ENCODE measurements around the gene GPRC5C.

The GPRC5C gene

DNA sequence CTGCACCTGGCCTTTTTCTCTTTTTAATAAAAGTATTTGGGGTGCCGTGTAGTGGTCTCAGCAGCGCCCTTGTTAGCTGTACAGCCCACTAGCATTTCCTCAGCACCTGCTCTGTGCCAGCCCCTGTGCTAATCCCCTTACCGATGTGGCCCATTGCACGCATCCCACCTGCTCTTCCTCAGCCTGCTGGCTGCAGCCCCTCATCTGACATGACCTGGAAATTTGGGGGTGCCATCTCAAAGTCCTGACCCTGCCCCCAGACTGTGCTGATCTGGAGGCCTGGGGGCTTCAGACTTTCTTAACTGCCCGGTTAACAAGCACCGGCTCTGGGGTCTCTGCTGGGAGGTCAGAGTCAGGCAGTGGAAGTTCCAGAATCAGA is 10.4 kb downstream of the GPRC5C start (continued):
- TF ChIP-seq TOX (CRISPR knock-in tag; IDR thresholded peaks at IDR 0.05; ENCODE audit: borderline replicate concordance): no peak
- no peak for TF ChIP-seq ZFP30 (CRISPR knock-in tag; IDR thresholded peaks at IDR 0.05)
- TF ChIP-seq ZNF565 (CRISPR knock-in tag; conservative IDR thresholded peaks at IDR 0.05; ENCODE audit: low read depth): no peak
- no peak for TF ChIP-seq ISL1 (CRISPR knock-in tag; IDR thresholded peaks at IDR 0.05)
- TF ChIP-seq ZC3H10 (CRISPR knock-in tag; IDR thresholded peaks at IDR 0.05): no peak
- no peak for TF ChIP-seq ZFP3 (CRISPR knock-in tag; IDR thresholded peaks at IDR 0.05)
- no peak for TF ChIP-seq ESRRG (CRISPR knock-in tag; IDR thresholded peaks at IDR 0.05)
- TF ChIP-seq ZNF8 (CRISPR knock-in tag; IDR thresholded peaks at IDR 0.05): no peak
- no peak for TF ChIP-seq BACH2 (CRISPR knock-in tag; IDR thresholded peaks at IDR 0.05; ENCODE audit: borderline replicate concordance)
- TF ChIP-seq PPARA (CRISPR knock-in tag; IDR thresholded peaks at IDR 0.05; ENCODE audit: borderline replicate concordance): no peak
- TF ChIP-seq, protein P1, sequence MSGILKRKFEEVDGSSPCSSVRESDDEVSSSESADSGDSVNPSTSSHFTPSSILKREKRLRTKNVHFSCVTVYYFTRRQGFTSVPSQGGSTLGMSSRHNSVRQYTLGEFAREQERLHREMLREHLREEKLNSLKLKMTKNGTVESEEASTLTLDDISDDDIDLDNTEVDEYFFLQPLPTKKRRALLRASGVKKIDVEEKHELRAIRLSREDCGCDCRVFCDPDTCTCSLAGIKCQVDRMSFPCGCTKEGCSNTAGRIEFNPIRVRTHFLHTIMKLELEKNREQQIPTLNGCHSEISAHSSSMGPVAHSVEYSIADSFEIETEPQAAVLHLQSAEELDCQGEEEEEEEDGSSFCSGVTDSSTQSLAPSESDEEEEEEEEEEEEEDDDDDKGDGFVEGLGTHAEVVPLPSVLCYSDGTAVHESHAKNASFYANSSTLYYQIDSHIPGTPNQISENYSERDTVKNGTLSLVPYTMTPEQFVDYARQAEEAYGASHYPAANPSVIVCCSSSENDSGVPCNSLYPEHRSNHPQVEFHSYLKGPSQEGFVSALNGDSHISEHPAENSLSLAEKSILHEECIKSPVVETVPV (CRISPR knock-in tag; IDR thresholded peaks at IDR 0.05): no peak
- TF ChIP-seq GLIS3 (CRISPR knock-in tag; IDR thresholded peaks at IDR 0.05): no peak

DNA sequence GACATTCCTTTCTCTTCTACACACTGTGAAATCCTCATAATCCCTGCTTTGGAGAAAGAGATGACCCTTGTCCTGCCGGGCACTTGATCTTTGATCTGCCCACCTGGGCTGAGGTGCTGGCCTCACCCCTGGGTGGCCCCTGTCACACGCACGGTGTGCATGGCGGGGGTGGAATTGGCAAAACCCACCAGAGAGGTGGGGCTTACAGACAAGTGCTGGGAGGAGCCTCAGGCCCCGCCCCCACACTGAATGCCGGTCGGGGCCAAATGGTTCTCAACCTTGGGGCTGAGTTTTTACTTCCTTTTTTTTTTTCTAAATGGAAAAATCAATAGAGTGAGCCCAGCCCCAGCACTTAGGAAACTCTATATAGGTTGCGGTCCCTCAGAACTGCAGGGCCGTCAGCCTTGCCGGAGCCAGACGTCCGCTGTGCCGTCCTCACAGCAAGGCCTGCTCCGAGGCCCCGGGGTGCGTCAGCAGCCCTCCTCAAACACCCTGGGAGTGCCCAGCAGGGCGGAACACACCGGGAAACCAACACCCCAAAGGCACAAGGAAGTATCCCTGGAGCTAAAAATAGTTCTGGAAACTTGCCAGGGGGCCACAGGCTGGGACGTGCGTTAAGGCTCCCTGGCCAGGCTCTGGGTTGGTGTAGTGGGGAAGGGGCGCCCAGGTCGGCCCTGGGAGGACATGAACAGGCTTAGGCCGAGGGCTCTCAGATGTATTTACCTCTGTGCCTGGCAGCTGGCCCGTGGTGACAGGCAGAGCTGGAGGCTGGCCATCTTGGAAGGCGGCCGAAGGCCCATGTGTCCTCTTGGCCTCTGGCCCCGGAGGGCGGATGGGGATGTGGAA is 11.0 kb downstream of the GPRC5C start:
- ATAC-seq: no peak
- TF ChIP-seq ISL1 (CRISPR knock-in tag; IDR thresholded peaks at IDR 0.05) (no peak), TOX (CRISPR knock-in tag; IDR thresholded peaks at IDR 0.05; ENCODE audit: borderline replicate concordance) (no peak), PPARA (CRISPR knock-in tag; IDR thresholded peaks at IDR 0.05; ENCODE audit: borderline replicate concordance) (no peak), RARB (CRISPR knock-in tag; IDR thresholded peaks at IDR 0.05) (no peak), ZFP3 (CRISPR knock-in tag; IDR thresholded peaks at IDR 0.05) (no peak), ZFP30 (CRISPR knock-in tag; IDR thresholded peaks at IDR 0.05) (no peak)
- TF ChIP-seq, protein P2, sequence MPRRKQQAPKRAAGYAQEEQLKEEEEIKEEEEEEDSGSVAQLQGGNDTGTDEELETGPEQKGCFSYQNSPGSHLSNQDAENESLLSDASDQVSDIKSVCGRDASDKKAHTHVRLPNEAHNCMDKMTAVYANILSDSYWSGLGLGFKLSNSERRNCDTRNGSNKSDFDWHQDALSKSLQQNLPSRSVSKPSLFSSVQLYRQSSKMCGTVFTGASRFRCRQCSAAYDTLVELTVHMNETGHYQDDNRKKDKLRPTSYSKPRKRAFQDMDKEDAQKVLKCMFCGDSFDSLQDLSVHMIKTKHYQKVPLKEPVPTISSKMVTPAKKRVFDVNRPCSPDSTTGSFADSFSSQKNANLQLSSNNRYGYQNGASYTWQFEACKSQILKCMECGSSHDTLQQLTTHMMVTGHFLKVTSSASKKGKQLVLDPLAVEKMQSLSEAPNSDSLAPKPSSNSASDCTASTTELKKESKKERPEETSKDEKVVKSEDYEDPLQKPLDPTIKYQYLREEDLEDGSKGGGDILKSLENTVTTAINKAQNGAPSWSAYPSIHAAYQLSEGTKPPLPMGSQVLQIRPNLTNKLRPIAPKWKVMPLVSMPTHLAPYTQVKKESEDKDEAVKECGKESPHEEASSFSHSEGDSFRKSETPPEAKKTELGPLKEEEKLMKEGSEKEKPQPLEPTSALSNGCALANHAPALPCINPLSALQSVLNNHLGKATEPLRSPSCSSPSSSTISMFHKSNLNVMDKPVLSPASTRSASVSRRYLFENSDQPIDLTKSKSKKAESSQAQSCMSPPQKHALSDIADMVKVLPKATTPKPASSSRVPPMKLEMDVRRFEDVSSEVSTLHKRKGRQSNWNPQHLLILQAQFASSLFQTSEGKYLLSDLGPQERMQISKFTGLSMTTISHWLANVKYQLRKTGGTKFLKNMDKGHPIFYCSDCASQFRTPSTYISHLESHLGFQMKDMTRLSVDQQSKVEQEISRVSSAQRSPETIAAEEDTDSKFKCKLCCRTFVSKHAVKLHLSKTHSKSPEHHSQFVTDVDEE (CRISPR knock-in tag; IDR thresholded peaks at IDR 0.05): no peak

DNA sequence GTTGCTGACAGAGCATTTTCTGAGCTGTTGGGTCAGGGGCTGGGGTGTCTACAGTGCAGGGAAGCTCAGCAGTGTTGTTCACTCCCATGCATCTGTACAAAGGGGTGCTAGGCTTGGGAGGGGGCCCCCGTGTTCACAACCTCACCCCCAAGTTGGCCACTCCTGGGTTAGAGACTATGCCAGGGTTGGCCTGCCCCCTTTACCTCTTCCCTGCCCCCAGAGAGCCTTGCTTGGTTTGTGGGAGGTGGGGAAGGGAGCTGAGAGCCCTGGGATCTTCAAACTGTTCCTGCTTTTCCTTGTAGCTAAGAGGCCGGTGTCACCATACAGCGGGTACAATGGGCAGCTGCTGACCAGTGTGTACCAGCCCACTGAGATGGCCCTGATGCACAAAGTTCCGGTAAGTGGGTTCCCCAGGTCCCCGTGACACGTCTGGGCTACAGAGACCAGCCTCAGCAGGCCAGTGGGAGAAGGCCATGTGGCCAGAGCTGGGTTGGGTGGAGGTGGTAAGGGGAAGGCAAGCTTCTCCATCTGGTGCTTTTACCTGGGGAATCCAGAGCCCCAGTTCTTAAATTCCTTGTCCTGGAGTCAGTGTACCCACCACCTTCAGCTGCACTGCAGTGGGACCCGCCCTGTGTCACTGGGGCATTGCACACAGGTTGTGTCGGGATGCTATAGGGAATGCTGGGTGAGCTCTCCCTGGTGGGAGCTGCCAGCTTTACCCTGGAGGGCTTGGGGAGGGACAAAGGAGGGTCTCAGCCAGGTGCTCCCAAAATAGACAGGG is 11.8 kb downstream of the GPRC5C start:
- ATAC-seq: no peak
- TF ChIP-seq ZFP30 (CRISPR knock-in tag; IDR thresholded peaks at IDR 0.05): no peak

DNA sequence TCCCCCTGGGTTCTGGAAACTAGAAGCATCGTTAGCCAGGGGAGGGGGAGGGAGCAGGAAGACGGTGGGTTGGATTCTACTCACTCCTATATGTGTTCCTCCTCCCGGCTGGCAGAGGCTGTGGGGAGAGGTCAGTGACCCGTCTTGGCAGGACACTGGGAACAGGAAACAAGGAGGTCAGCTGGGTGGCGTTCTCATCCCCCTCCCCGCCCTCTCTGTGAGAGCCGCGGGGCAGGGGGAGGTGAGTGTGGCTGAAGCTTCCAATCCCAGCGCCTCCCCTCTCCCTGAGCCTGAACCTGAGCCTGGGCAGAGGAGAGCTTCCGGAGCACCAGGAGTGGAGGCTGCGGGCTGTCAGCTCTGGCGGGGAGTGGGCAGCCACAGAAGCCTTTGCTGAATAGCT is 12.5 kb downstream of the GPRC5C start:
- ATAC-seq: no peak

DNA sequence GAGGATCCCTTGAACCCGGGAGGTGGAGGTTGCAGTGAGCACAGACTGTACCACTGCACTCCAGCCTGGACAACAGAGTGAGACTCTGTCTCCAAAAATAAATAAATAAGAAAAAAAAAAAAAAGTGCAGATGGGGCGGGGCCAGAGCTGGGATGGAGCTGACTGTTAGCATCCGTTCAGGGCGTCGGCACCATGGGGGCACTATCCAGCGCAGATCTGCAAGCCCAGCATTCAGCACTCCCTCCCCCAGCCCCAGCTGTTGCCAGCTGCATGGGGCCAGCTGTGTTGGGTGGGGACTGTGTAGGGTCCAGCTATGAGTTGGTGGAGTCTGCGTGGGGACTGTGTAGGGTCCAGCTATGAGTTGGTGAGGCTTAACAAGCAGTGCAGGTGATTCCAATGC is 13.3 kb downstream of the GPRC5C start:
- ATAC-seq: no peak
- TF ChIP-seq, protein P3, sequence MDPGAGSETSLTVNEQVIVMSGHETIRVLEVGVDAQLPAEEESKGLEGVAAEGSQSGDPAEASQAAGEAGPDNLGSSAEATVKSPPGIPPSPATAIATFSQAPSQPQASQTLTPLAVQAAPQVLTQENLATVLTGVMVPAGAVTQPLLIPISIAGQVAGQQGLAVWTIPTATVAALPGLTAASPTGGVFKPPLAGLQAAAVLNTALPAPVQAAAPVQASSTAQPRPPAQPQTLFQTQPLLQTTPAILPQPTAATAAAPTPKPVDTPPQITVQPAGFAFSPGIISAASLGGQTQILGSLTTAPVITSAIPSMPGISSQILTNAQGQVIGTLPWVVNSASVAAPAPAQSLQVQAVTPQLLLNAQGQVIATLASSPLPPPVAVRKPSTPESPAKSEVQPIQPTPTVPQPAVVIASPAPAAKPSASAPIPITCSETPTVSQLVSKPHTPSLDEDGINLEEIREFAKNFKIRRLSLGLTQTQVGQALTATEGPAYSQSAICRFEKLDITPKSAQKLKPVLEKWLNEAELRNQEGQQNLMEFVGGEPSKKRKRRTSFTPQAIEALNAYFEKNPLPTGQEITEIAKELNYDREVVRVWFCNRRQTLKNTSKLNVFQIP (CRISPR knock-in tag; IDR thresholded peaks at IDR 0.05; ENCODE audit: borderline replicate concordance, low read depth): no peak
- TF ChIP-seq BACH2 (CRISPR knock-in tag; IDR thresholded peaks at IDR 0.05; ENCODE audit: borderline replicate concordance): no peak
- TF ChIP-seq ZNF70 (CRISPR knock-in tag; IDR thresholded peaks at IDR 0.05): no peak
- TF ChIP-seq, protein P4, sequence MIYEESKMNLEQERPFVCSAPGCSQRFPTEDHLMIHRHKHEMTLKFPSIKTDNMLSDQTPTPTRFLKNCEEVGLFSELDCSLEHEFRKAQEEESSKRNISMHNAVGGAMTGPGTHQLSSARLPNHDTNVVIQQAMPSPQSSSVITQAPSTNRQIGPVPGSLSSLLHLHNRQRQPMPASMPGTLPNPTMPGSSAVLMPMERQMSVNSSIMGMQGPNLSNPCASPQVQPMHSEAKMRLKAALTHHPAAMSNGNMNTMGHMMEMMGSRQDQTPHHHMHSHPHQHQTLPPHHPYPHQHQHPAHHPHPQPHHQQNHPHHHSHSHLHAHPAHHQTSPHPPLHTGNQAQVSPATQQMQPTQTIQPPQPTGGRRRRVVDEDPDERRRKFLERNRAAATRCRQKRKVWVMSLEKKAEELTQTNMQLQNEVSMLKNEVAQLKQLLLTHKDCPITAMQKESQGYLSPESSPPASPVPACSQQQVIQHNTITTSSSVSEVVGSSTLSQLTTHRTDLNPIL (CRISPR knock-in tag; IDR thresholded peaks at IDR 0.05; ENCODE audit: low read depth): no peak
- TF ChIP-seq, protein P5, sequence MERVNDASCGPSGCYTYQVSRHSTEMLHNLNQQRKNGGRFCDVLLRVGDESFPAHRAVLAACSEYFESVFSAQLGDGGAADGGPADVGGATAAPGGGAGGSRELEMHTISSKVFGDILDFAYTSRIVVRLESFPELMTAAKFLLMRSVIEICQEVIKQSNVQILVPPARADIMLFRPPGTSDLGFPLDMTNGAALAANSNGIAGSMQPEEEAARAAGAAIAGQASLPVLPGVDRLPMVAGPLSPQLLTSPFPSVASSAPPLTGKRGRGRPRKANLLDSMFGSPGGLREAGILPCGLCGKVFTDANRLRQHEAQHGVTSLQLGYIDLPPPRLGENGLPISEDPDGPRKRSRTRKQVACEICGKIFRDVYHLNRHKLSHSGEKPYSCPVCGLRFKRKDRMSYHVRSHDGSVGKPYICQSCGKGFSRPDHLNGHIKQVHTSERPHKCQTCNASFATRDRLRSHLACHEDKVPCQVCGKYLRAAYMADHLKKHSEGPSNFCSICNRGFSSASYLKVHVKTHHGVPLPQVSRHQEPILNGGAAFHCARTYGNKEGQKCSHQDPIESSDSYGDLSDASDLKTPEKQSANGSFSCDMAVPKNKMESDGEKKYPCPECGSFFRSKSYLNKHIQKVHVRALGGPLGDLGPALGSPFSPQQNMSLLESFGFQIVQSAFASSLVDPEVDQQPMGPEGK (CRISPR knock-in tag; IDR thresholded peaks at IDR 0.05; ENCODE audit: borderline replicate concordance): no peak
- no peak for TF ChIP-seq ARNTL (CRISPR knock-in tag; IDR thresholded peaks at IDR 0.05; ENCODE audit: borderline replicate concordance, low read depth)
- TF ChIP-seq TCF4 (CRISPR knock-in tag; IDR thresholded peaks at IDR 0.05; ENCODE audit: borderline replicate concordance): no peak
- TF ChIP-seq ZNF565 (CRISPR knock-in tag; conservative IDR thresholded peaks at IDR 0.05; ENCODE audit: low read depth): no peak
- TF ChIP-seq CSDC2 (CRISPR knock-in tag; IDR thresholded peaks at IDR 0.05): no peak
- TF ChIP-seq ESRRG (CRISPR knock-in tag; IDR thresholded peaks at IDR 0.05): no peak
- no peak for TF ChIP-seq ZFP30 (CRISPR knock-in tag; IDR thresholded peaks at IDR 0.05)
- TF ChIP-seq ZFP3 (CRISPR knock-in tag; IDR thresholded peaks at IDR 0.05): no peak
- TF ChIP-seq, protein P1 (CRISPR knock-in tag; IDR thresholded peaks at IDR 0.05): no peak
- TF ChIP-seq ZNF8 (CRISPR knock-in tag; IDR thresholded peaks at IDR 0.05): no peak

More for the DNA sequence above, 12.5 kb downstream of the GPRC5C start:
- TF ChIP-seq OSR1 (CRISPR knock-in tag; IDR thresholded peaks at IDR 0.05) (no peak), ZNF565 (CRISPR knock-in tag; conservative IDR thresholded peaks at IDR 0.05; ENCODE audit: low read depth) (no peak), ZNF8 (CRISPR knock-in tag; IDR thresholded peaks at IDR 0.05) (no peak)

Measured in SK-N-SH treated with all-trans-retinoic acid at 6 μM for 48 hours (cell line).